Activated T-cell treated with anti-CD3 and anti-CD28 coated beads, Interleukin-2, amount 50 U/mL, for 4 hours (primary cell): ENCODE data around the gene DDX47. TPM values are rescaled to one million over a fixed set of nuclear protein-coding genes. Genes with fewer than 3 reads are reported as not detected.
"Not testable (repeated sequence)": the region's sequence is repeated elsewhere in the genome, so short reads cannot be mapped to it uniquely, and the experiment has no call there.

Experiments
- ATAC-seq, 2 donors: fragments of 200-7000 bp; cut with Tn5 transposase; one replicate each; pipeline ENCODE4 v1.10.0; 2021
- DNase-seq: peaks from one replicate; pipeline ENCODE4 v3.0.0-alpha.2; 2020
- H3K27me3 Mint-ChIP-seq: one replicate; pipeline ENCODE4 v1.8.0; 2021; ENCODE audit warnings: low read depth, mixed read lengths
- H3K36me3 Mint-ChIP-seq: one replicate; pipeline ENCODE4 v1.8.0; 2022; ENCODE audit warnings: mixed read lengths; ENCODE audit not compliant: insufficient read depth
- H3K4me1 Mint-ChIP-seq: one replicate; pipeline ENCODE4 v1.8.0; 2021; ENCODE audit warnings: low read depth, mixed read lengths
- H3K4me3 Mint-ChIP-seq: one replicate; pipeline ENCODE4 v1.8.0; 2021; ENCODE audit warnings: mild to moderate bottlenecking, moderate library complexity, mixed read lengths
- H3K9me3 Mint-ChIP-seq: one replicate; pipeline ENCODE4 v1.8.0; 2021; ENCODE audit warnings: mixed read lengths
- total RNA-seq, 3 donors: library from RNA; stranded (reverse); gene quantifications; one replicate each; pipeline ENCODE4 v1.2.1, GENCODE V29; 2021

DDX47 gene
- total RNA-seq, 3 donors from 2014 or later, result 128 to 141 (median 137) TPM

GRCh38 chr12:12822886-12823285 lies 9.7 kb downstream of the DDX47 start:
- DNase-seq (no peak), ATAC-seq (no peak)
- Mint-ChIP-seq H3K27me3 (no peaks in the 10 kb centered on the region), H3K4me1 (peaks cover 19% of the 10 kb centered on the region), H3K36me3 (peaks cover 56% of the 10 kb centered on the region), H3K4me3 (no peak overlapping the region), H3K9me3 (no peaks in the 10 kb centered on the region)

- no peaks in the 10 kb centered on the region for H3K9me3 Mint-ChIP-seq
- ATAC-seq, result no peak
- DNase-seq, result no peak
- no peak overlapping the region for H3K4me3 Mint-ChIP-seq
- H3K27me3 Mint-ChIP-seq, result no peaks in the 10 kb centered on the region
- peaks cover 56% of the 10 kb centered on the region for H3K36me3 Mint-ChIP-seq
- peaks cover 17% of the 10 kb centered on the region for H3K4me1 Mint-ChIP-seq
These were observed 10.2 kb downstream of the DDX47 start for GRCh38 chr12:12823300-12823699.

GRCh38 chr12:12823811-12824210 lies 10.7 kb downstream of the DDX47 start:
- ATAC-seq (no peak), DNase-seq (no peak)
- Mint-ChIP-seq H3K27me3 (no peaks in the 10 kb centered on the region), H3K4me1 (peaks cover 13% of the 10 kb centered on the region), H3K9me3 (no peaks in the 10 kb centered on the region), H3K36me3 (peaks cover 59% of the 10 kb centered on the region), H3K4me3 (no peak overlapping the region)

GRCh38 chr12:12835378-12836146 lies 22.4 kb downstream of the DDX47 start:
- ATAC-seq (no peak), DNase-seq (no peak)
- peaks cover 24% of the 10 kb centered on the region for H3K36me3 Mint-ChIP-seq
- H3K4me3 Mint-ChIP-seq, result no peak overlapping the region
- H3K9me3 Mint-ChIP-seq, result no peaks in the 10 kb centered on the region
- H3K27me3 Mint-ChIP-seq, result no peaks in the 10 kb centered on the region
- H3K4me1 Mint-ChIP-seq, result peaks cover 30% of the 10 kb centered on the region

- Mint-ChIP-seq H3K36me3 (peaks cover 21% of the 10 kb centered on the region), H3K4me1 (peaks cover 30% of the 10 kb centered on the region)
These were observed 23.4 kb downstream of the DDX47 start for GRCh38 chr12:12836571-12836970.

GRCh38 chr12:12837025-12837812 lies 24.1 kb downstream of the DDX47 start:
- no peak overlapping the region for H3K4me3 Mint-ChIP-seq
- H3K4me1 Mint-ChIP-seq, result peaks cover 30% of the 10 kb centered on the region
- H3K36me3 Mint-ChIP-seq, result peaks cover 17% of the 10 kb centered on the region

More at GRCh38 chr12:12836571-12836970, 23.4 kb downstream of the DDX47 start:
- H3K4me3 Mint-ChIP-seq, result no peak overlapping the region
- H3K9me3 Mint-ChIP-seq, result no peaks in the 10 kb centered on the region
- DNase-seq (no peak), ATAC-seq (peak in 1 of 2 donors; percentile 2)
- H3K27me3 Mint-ChIP-seq, result no peaks in the 10 kb centered on the region

GRCh38 chr12:12837813-12838153 lies 24.6 kb downstream of the DDX47 start:
- H3K36me3 Mint-ChIP-seq, result peaks cover 14% of the 10 kb centered on the region
- H3K27me3 Mint-ChIP-seq, result no peaks in the 10 kb centered on the region
- no peaks in the 10 kb centered on the region for H3K9me3 Mint-ChIP-seq
- no peak overlapping the region for H3K4me3 Mint-ChIP-seq
- ATAC-seq, result no peak
- peaks cover 30% of the 10 kb centered on the region for H3K4me1 Mint-ChIP-seq
- DNase-seq, result no peak

More at GRCh38 chr12:12837025-12837812, 24.1 kb downstream of the DDX47 start:
- no peaks in the 10 kb centered on the region for H3K27me3 Mint-ChIP-seq
- H3K9me3 Mint-ChIP-seq, result no peaks in the 10 kb centered on the region
- ATAC-seq (peak; percentile 95 to 96), DNase-seq (peak; percentile 25)

- Mint-ChIP-seq H3K36me3 (peaks cover 4% of the 10 kb centered on the region), H3K9me3 (no peaks in the 10 kb centered on the region), H3K4me1 (peaks cover 27% of the 10 kb centered on the region), H3K27me3 (no peaks in the 10 kb centered on the region), H3K4me3 (no peak overlapping the region)
- no peak for DNase-seq
- ATAC-seq, result no peak
These were observed 25.9 kb downstream of the DDX47 start for GRCh38 chr12:12839003-12839395.

GRCh38 chr12:12839439-12839838 lies 26.3 kb downstream of the DDX47 start:
- not testable (repeated sequence) for H3K27me3 Mint-ChIP-seq, H3K4me3 Mint-ChIP-seq, H3K9me3 Mint-ChIP-seq, H3K36me3 Mint-ChIP-seq, DNase-seq, ATAC-seq
- peaks cover 27% of the 10 kb centered on the region for H3K4me1 Mint-ChIP-seq

- H3K4me3 Mint-ChIP-seq, result no peak overlapping the region
These were observed 26.9 kb downstream of the DDX47 start for GRCh38 chr12:12839873-12840579.

GRCh38 chr12:12840580-12840899 lies 27.4 kb downstream of the DDX47 start:
- Mint-ChIP-seq H3K4me3 (no peak overlapping the region), H3K9me3 (no peaks in the 10 kb centered on the region), H3K27me3 (no peaks in the 10 kb centered on the region), H3K4me1 (peaks cover 27% of the 10 kb centered on the region), H3K36me3 (peaks cover 2% of the 10 kb centered on the region)
- ATAC-seq, result no peak
- DNase-seq, result no peak

More at GRCh38 chr12:12839873-12840579, 26.9 kb downstream of the DDX47 start:
- Mint-ChIP-seq H3K9me3 (no peaks in the 10 kb centered on the region), H3K36me3 (peaks cover 2% of the 10 kb centered on the region), H3K27me3 (no peaks in the 10 kb centered on the region), H3K4me1 (peaks cover 27% of the 10 kb centered on the region)
- no peak for DNase-seq
- no peak for ATAC-seq

- ATAC-seq, H3K4me3 Mint-ChIP-seq, H3K9me3 Mint-ChIP-seq, DNase-seq, H3K36me3 Mint-ChIP-seq, H3K27me3 Mint-ChIP-seq: not testable (repeated sequence)
- H3K4me1 Mint-ChIP-seq, result peaks cover 32% of the 10 kb centered on the region
These were observed 28.3 kb downstream of the DDX47 start for GRCh38 chr12:12841428-12841827.

GRCh38 chr12:12845794-12846243 lies 32.7 kb downstream of the DDX47 start:
- no peak for ATAC-seq
- Mint-ChIP-seq H3K9me3 (no peaks in the 10 kb centered on the region), H3K27me3 (no peaks in the 10 kb centered on the region), H3K36me3 (peaks cover 8% of the 10 kb centered on the region), H3K4me1 (peaks cover 16% of the 10 kb centered on the region), H3K4me3 (no peak overlapping the region)
- DNase-seq, result no peak

- not testable (repeated sequence) for DNase-seq, ATAC-seq, H3K4me3 Mint-ChIP-seq, H3K9me3 Mint-ChIP-seq, H3K27me3 Mint-ChIP-seq
- H3K36me3 Mint-ChIP-seq, result peaks cover 10% of the 10 kb centered on the region
- H3K4me1 Mint-ChIP-seq, result peaks cover 16% of the 10 kb centered on the region
These were observed 33.6 kb downstream of the DDX47 start for GRCh38 chr12:12846780-12847179.
